HG03571 (cell line): ENCODE measurements around the gene TOGARAM1.
A peak's percentile ranks its signal among the peaks of the same experiment; 100 is the strongest.

Experiments
- ATAC-seq: cut with Tn5 transposase; IDR thresholded peaks from one replicate; pipeline ENCODE4 v1.9.1; 2021; ENCODE audit not compliant: unreplicated experiment

The TOGARAM1 gene

DNA sequence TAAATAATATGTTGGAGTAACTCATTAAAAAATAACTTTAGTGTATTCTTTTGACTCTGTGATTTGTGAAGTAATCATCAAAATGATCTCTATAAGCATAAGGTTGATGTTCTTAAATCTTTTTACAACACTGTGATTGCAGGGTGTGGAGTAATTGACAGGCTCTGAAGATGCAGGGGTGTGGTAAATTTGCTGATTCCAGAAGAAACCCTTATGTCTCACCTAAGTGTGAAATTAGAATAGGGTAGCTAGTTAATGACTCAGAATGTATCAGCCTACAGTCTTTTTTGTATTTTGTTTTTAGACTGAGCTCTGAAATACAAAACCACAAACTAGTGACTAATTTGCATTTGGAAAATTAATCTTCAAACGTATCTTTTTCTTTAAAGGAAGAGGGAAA, 127.8 kb downstream of the TOGARAM1 start:
- ATAC-seq: peak; percentile 64

DNA sequence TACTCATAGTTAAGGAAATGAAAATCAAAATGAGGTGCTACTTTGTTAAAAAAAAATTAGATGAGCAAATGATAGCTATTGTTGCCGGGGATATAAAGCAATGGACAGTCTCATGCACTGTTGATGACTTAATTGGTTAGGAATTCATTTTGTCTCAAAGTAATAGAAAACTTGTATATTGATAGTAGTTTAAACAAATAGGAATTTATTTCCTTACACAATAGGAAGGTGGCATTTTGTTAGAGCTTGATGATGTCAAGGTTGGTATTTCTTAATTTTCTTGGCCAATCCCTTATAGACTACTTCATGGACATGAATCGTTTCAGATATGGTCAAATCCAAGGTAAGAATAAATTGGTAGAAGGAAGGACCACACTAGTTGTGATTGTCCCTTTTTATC, 129.7 kb downstream of the TOGARAM1 start:
- ATAC-seq: no peak

DNA sequence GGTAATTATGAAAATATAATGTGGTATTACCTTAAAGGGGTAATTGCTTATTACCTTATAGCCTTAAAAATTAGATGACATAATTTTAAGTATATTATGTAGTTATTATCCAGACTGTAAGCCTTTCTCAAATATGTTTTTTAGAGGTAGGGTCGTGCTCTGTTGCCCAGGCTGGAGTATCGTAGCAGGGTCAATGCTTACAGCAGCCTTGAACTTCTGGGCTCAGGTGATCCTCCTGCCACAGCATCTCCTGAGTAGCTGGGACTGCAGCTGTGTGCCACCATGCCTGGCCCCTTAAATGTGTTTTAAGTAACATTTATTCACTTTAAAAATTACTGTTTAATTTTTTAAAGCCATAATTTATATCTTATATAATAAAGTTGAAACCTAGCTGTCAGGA, 132.3 kb downstream of the TOGARAM1 start:
- no peak for ATAC-seq

DNA sequence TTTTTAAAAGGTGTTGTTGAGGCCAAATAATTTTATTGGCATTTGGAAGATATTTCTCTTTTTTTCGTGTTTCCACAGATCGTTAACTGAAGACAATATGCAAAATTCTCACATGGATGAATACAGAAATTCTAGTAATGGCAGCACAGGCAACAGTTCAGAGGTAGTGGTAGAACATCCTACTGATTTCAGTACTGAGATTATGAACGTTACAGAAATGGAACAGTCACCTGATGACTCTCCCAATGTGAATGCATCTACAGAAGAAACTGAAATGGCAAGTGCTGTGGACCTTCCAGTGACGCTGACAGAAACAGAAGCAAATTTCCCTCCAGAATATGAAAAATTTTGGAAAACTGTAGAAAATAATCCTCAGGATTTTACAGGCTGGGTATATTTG, 133.2 kb downstream of the TOGARAM1 start:
- no peak for ATAC-seq

DNA sequence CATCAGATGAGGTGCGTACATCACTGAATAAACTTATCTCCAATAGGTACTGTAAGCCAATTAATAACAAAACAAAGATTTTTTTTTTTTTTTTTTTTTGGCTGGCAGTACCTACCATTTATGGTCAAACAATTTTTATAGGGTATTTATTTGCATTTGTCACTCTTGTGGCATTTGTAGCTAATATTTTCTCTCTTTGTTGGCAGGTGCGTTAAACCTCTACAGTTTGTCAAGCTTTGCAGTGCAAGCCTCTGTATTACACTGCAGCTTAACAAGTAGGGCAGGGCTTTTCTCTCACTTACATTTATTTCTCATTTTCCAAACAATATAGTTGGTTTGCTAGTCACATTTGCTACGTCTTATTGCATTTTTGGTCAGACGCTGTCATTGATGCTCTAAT, 134.2 kb downstream of the TOGARAM1 start:
- no peak for ATAC-seq

DNA sequence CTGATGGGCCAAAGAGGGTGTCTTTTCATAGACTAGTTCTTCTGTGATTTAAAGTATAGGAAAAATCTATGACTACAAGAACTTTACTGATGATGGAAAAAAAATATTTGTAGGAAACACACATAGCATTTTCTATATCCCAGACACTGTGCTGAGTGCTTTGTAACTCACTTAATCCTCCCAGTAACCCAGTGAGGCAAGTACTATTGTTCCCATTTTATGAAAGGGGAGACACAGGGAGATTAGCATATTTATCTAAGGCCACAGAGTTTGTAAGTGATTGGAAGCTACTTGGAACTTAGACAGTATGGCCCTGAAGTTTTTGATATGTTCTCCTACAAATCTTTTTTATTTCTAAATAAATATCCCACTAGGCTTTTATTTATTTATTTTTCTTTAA, 141.8 kb downstream of the TOGARAM1 start:
- ATAC-seq: no peak

DNA sequence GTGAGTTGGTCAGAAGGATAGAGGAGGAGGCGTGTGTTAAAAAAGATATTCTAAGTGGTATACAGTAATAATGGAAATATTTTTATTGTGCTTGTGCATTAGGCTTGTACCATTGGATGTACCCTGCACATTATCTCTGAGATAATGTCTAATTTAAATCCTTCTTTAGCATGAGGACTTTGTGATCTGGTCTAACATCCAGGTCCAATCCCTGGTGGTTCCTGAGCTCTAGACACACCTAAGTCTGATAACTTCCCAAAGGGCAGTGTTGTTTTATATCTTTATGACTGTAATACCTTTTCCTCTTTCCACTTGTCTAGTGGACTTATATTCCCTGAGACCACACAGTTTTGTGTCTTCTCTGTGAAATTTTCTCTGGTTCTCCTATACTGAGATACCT, 142.6 kb downstream of the TOGARAM1 start:
- ATAC-seq: no peak

DNA sequence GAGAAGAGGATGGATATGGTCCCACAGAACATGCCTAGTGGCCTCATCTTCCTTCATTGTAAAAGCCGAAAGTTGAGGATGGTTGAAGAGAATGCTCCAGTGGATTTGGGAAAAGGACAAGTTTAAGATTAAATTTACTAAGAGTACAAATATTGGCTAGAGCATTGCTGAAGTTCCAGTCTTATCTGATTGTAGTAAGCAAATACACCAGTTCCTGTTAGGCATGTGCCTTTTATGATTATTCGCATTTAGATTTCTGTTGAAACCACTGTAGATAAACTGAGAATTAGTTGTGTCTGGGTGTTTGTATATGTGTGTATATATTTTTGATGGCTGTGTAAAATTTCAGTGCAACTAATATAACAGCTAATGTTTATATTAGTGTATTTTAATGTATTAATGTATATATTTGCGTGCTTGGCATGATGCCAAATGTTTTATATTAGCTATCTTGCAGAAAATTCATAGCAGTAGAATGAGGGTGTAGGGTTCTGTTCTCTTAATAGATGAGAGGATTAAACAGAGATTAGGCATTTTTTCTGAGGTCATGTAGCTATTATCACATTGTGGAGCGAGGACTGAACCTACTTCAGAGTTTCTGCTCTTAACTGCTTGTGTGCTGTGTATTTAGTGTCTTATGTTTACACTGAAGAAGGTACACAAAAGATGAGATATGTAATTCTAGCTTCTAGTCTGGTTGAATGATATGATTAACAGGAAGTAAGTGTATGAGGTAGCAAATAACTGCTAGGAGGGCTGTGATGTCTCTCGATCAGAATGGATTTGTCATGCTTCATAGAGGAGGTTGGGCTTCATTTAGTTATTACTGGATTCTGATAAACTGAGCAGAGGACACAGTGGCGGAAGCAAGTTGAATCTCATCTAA, 151.1 kb downstream of the TOGARAM1 start:
- no peak for ATAC-seq

DNA sequence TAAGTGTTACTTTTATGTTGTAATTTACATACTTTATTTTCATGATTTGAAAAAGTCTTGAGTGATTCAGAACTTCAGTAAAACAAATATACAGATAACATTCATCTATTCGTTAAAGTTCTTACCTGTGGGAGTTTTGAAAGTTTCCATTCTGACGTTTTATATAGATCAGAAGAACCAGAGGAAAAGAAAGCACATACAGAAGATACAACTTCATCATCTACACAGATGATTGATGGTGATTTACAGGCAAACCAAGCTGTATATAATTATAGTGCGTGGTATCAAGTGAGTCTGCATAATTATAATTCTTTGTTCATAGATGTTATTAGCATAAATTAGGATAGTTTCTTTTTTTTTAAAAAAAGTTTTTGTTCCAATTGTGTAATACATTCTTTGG, 152.3 kb downstream of the TOGARAM1 start:
- ATAC-seq: no peak

DNA sequence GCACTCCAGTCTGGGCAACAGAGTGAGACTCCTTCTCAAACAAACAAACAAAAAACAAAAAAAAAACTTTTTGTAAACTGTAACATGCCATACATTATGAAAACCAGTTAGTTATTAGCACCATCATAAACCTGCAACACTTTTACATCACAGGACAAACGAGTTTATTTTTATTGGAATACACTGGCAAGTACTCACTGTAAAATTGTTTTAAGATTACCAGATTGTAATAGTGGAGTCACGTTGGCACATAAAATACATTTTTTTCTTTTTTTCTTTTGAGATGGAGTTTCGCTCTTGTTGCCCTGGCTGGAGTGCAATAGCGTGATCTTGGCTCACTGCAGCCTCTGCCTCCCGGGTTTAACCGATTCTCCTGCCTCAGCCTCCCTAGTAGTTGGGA, 156.6 kb downstream of the TOGARAM1 start:
- ATAC-seq: no peak

DNA sequence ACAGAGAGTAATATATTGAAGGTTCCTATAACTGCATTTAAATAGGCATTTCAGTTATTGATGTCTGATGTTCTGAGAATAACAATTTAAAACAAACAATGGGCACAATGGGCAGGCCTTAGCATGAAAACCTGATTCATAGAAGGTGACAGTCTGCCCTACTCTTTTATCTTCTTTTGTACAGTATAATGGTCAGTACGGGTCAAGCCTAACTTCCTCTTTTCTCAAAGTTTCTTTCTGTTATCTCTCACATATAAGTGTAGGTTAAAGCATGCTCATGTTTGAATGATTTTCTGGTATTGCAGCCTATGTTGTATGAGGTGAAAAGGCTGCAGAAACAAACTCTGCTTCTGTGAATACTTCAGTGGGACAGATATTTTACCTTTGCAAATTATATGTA, 158.1 kb downstream of the TOGARAM1 start:
- no peak for ATAC-seq

DNA sequence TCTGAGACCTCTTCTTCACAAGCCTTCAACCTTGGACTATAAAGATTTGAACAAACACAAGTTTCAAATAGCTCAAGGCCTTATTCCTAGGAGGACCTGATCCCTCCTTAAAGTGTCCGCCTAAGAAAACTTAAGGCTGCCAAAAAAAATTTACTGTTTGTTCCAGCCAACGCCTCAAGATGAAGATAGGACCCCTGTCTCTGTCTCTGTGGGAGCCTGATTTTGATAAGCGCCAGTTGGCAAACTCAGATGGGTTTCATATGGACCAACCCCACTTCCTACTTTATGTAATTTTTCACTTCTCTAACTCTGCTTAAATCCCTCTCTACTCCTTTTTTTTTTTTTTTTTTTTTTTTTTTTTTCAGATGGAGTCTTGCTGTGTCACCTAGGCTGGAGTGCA, 161.3 kb downstream of the TOGARAM1 start:
- ATAC-seq: no peak
